Measurements from ENCODE around the gene CTSZ. TPM values are rescaled to one million over a fixed set of nuclear protein-coding genes. Genes with fewer than 3 reads are reported as not detected.
"Not testable (repeated sequence)": the region's sequence is repeated elsewhere in the genome, so short reads cannot be mapped to it uniquely, and the experiment has no call there.

The CTSZ gene
- polyA plus RNA-seq, 6 donors from 2014 or later: 15.7 to 39.6 (median 25.4) TPM

GRCh38 chr20:59041487-59041886, 34.4 kb upstream of the CTSZ start:
- H3K36me3 Mint-ChIP-seq: peaks cover 9 to 14% of the 10 kb centered on the region in 2 donors
- not testable (repeated sequence) for H3K9me3 Mint-ChIP-seq; H3K27me3 Mint-ChIP-seq; ATAC-seq (ENCODE audit: low read depth in 2 of 2); DNase-seq
- H3K27ac Mint-ChIP-seq: peak overlapping the region in 5 of 6 donors; percentile 53 to 92 (median 67)
- H3K4me3 Mint-ChIP-seq: peak overlapping the region; percentile 60 to 97 (median 88)
- H3K4me1 Mint-ChIP-seq: peaks cover 39 to 55% (median 47%) of the 10 kb centered on the region in 3 donors

GRCh38 chr20:59040667-59041066, 33.6 kb upstream of the CTSZ start:
- H3K4me1 Mint-ChIP-seq: peaks cover 39 to 54% (median 47%) of the 10 kb centered on the region in 3 donors
- peak overlapping the region in 2 of 6 donors; percentile 53 to 92 for H3K27ac Mint-ChIP-seq
- H3K27me3 Mint-ChIP-seq: no peaks in the 10 kb centered on the region
- ATAC-seq (ENCODE audit: low read depth in 2 of 2) (no peak), DNase-seq (no peak)
- peaks cover 13 to 16% of the 10 kb centered on the region in 2 donors for H3K36me3 Mint-ChIP-seq
- H3K9me3 Mint-ChIP-seq: no peaks in the 10 kb centered on the region
- peak overlapping the region; percentile 60 to 97 (median 88) for H3K4me3 Mint-ChIP-seq

GRCh38 chr20:59039233-59039632, 32.2 kb upstream of the CTSZ start:
- Mint-ChIP-seq H3K36me3 (peaks cover 18 to 27% of the 10 kb centered on the region in 2 donors), H3K27me3 (no peaks in the 10 kb centered on the region), H3K4me3 (peak overlapping the region in 1 of 8 donors; percentile 82), H3K9me3 (no peaks in the 10 kb centered on the region), H3K27ac (peak overlapping the region in 1 of 6 donors; percentile 27), H3K4me1 (peaks cover 31 to 40% (median 39%) of the 10 kb centered on the region in 3 donors)
- DNase-seq (no peak), ATAC-seq (ENCODE audit: low read depth in 2 of 2) (no peak)

- peaks cover 24 to 33% (median 33%) of the 10 kb centered on the region in 3 donors for H3K4me1 Mint-ChIP-seq
- ATAC-seq (ENCODE audit: low read depth in 2 of 2): no peak
- H3K27me3 Mint-ChIP-seq: no peaks in the 10 kb centered on the region
- no peaks in the 10 kb centered on the region for H3K9me3 Mint-ChIP-seq
- H3K4me3 Mint-ChIP-seq: peak overlapping the region in 1 of 8 donors; percentile 2
- H3K27ac Mint-ChIP-seq: no peak overlapping the region
- DNase-seq: no peak
- peaks cover 18 to 27% of the 10 kb centered on the region in 2 donors for H3K36me3 Mint-ChIP-seq
Observed at GRCh38 chr20:59037386-59037785, 30.3 kb upstream of the CTSZ start.

- Mint-ChIP-seq H3K36me3 (peaks cover 18 to 19% of the 10 kb centered on the region in 2 donors), H3K27ac (peak overlapping the region in 1 of 6 donors; percentile 2), H3K27me3 (no peaks in the 10 kb centered on the region), H3K9me3 (no peaks in the 10 kb centered on the region), H3K4me3 (peak overlapping the region in 1 of 8 donors; percentile 28), H3K4me1 (peaks cover 19 to 32% (median 29%) of the 10 kb centered on the region in 3 donors)
- DNase-seq (no peak), ATAC-seq (ENCODE audit: low read depth in 2 of 2) (no peak)
Observed at GRCh38 chr20:59035381-59035780, 28.3 kb upstream of the CTSZ start.

GRCh38 chr20:59033616-59034165, 26.6 kb upstream of the CTSZ start:
- H3K27ac Mint-ChIP-seq: no peak overlapping the region
- H3K4me3 Mint-ChIP-seq: peak overlapping the region in 4 of 8 donors; percentile 7 to 70 (median 58)
- H3K4me1 Mint-ChIP-seq: peaks cover 24 to 37% (median 25%) of the 10 kb centered on the region in 3 donors
- ATAC-seq (ENCODE audit: low read depth in 2 of 2) (no peak), DNase-seq (no peak)
- no peaks in the 10 kb centered on the region for H3K9me3 Mint-ChIP-seq
- peaks cover 18 to 19% of the 10 kb centered on the region in 2 donors for H3K36me3 Mint-ChIP-seq
- no peaks in the 10 kb centered on the region for H3K27me3 Mint-ChIP-seq

GRCh38 chr20:59033093-59033492, 26.0 kb upstream of the CTSZ start:
- H3K4me1 Mint-ChIP-seq: peaks cover 23 to 42% (median 29%) of the 10 kb centered on the region in 3 donors
- H3K27me3 Mint-ChIP-seq: no peaks in the 10 kb centered on the region

GRCh38 chr20:59032713-59033059, 25.6 kb upstream of the CTSZ start:
- peak in 1 of 2 donors; percentile 33 for ATAC-seq (ENCODE audit: low read depth in 2 of 2)

More at GRCh38 chr20:59033093-59033492, 26.0 kb upstream of the CTSZ start:
- DNase-seq (no peak), ATAC-seq (ENCODE audit: low read depth in 2 of 2) (no peak)
- Mint-ChIP-seq H3K9me3 (no peaks in the 10 kb centered on the region), H3K27ac (peak overlapping the region in 5 of 6 donors; percentile 94 to 99 (median 98)), H3K4me3 (peak overlapping the region in 7 of 8 donors; percentile 81 to 95 (median 91)), H3K36me3 (peaks cover 18 to 19% of the 10 kb centered on the region in 2 donors)

GRCh38 chr20:59032023-59032712, 25.1 kb upstream of the CTSZ start, which contains the start of gene ATP5F1E:
Gene ATP5F1E, minus strand, starts transcription at chr20:59032335. Its CDS starts 84 bp downstream, at chr20:59032251.
- H3K4me3 Mint-ChIP-seq: peak within 1 kb of the TSS; percentile 81 to 97 (median 94)
- H3K9me3 Mint-ChIP-seq: no peaks in the 10 kb centered on the region
- H3K27ac Mint-ChIP-seq: peak within 1 kb of the TSS; percentile 93 to 99 (median 98)
- peaks cover 25 to 48% (median 37%) of the 10 kb centered on the region in 3 donors for H3K4me1 Mint-ChIP-seq
- peaks cover 15 to 25% of the 10 kb centered on the region in 2 donors for H3K36me3 Mint-ChIP-seq
- DNase-seq (peak; percentile 98), ATAC-seq (ENCODE audit: low read depth in 2 of 2) (peak; percentile 91)
- H3K27me3 Mint-ChIP-seq: no peaks in the 10 kb centered on the region

More at GRCh38 chr20:59032713-59033059, 25.6 kb upstream of the CTSZ start:
- Mint-ChIP-seq H3K36me3 (peaks cover 18 to 20% of the 10 kb centered on the region in 2 donors), H3K27me3 (no peaks in the 10 kb centered on the region), H3K4me3 (peak overlapping the region; percentile 81 to 95 (median 92)), H3K4me1 (peaks cover 23 to 43% (median 31%) of the 10 kb centered on the region in 3 donors), H3K9me3 (no peaks in the 10 kb centered on the region), H3K27ac (peak overlapping the region; percentile 91 to 99 (median 98))
- no peak for DNase-seq

- peaks cover 9 to 24% of the 10 kb centered on the region in 2 donors for H3K36me3 Mint-ChIP-seq
- H3K9me3 Mint-ChIP-seq: no peaks in the 10 kb centered on the region
- H3K27me3 Mint-ChIP-seq: no peaks in the 10 kb centered on the region
- peak overlapping the region; percentile 89 to 98 (median 94) for H3K27ac Mint-ChIP-seq
- DNase-seq (no peak), ATAC-seq (ENCODE audit: low read depth in 2 of 2) (no peak)
- peak overlapping the region; percentile 81 to 97 (median 94) for H3K4me3 Mint-ChIP-seq
- peaks cover 26 to 54% (median 42%) of the 10 kb centered on the region in 3 donors for H3K4me1 Mint-ChIP-seq
Observed at GRCh38 chr20:59031564-59032022, 24.5 kb upstream of the CTSZ start.

- peaks cover 8 to 24% of the 10 kb centered on the region in 2 donors for H3K36me3 Mint-ChIP-seq
Observed at GRCh38 chr20:59030911-59031563, 24.0 kb upstream of the CTSZ start.

GRCh38 chr20:59028812-59029211, 21.8 kb upstream of the CTSZ start:
- ATAC-seq (ENCODE audit: low read depth in 2 of 2) (no peak), DNase-seq (no peak)
- no peaks in the 10 kb centered on the region for H3K9me3 Mint-ChIP-seq
- H3K36me3 Mint-ChIP-seq: peaks cover 0 to 11% of the 10 kb centered on the region in 2 donors
- H3K4me3 Mint-ChIP-seq: peak overlapping the region in 3 of 8 donors; percentile 3 to 68 (median 60)
- peak overlapping the region in 2 of 6 donors; percentile 18 to 42 for H3K27ac Mint-ChIP-seq
- H3K4me1 Mint-ChIP-seq: peaks cover 37 to 58% (median 51%) of the 10 kb centered on the region in 3 donors
- H3K27me3 Mint-ChIP-seq: no peaks in the 10 kb centered on the region

More at GRCh38 chr20:59030911-59031563, 24.0 kb upstream of the CTSZ start:
- Mint-ChIP-seq H3K4me1 (peaks cover 26 to 56% (median 43%) of the 10 kb centered on the region in 3 donors), H3K27ac (peak overlapping the region; percentile 61 to 98 (median 94)), H3K4me3 (peak overlapping the region; percentile 81 to 97 (median 94)), H3K27me3 (no peaks in the 10 kb centered on the region), H3K9me3 (no peaks in the 10 kb centered on the region)
- ATAC-seq (ENCODE audit: low read depth in 2 of 2): no peak
- DNase-seq: no peak

GRCh38 chr20:59027741-59028320, 20.8 kb upstream of the CTSZ start:
- Mint-ChIP-seq H3K4me3 (no peak overlapping the region), H3K27ac (peak overlapping the region in 1 of 6 donors; percentile 6), H3K36me3 (peaks cover 0 to 12% of the 10 kb centered on the region in 2 donors), H3K4me1 (peaks cover 36 to 60% (median 52%) of the 10 kb centered on the region in 3 donors), H3K9me3 (no peaks in the 10 kb centered on the region), H3K27me3 (no peaks in the 10 kb centered on the region)
- ATAC-seq (ENCODE audit: low read depth in 2 of 2): no peak
- DNase-seq: no peak
